GM12875 (cell line): ENCODE measurements around the gene TMEM209.

ENCODE experiments used
- H3K4me3 ChIP-seq: one replicate; pipeline ENCODE4 v1.5.1; 2011; ENCODE audit warnings: low read depth, low read length, control low read depth
- CTCF ChIP-seq: IDR thresholded peaks from 2 replicates; pipeline ENCODE4 v1.5.1; 2011; ENCODE audit warnings: low read depth, mild to moderate bottlenecking, control low read depth, inconsistent platforms, low read length, moderate library complexity, borderline replicate concordance; ENCODE audit not compliant: insufficient read depth

Gene TMEM209

GRCh38 chr7:130134726-130135125 is 70.5 kb downstream of the TMEM209 start:
- TF ChIP-seq CTCF, result no peak
- no peak overlapping the region for H3K4me3 ChIP-seq

- no peak for TF ChIP-seq CTCF
- H3K4me3 ChIP-seq, result no peak overlapping the region
Observed at GRCh38 chr7:130134106-130134636, 71.0 kb downstream of the TMEM209 start.

GRCh38 chr7:130133029-130133782 is 72.0 kb downstream of the TMEM209 start:
- no peak overlapping the region for H3K4me3 ChIP-seq
- TF ChIP-seq CTCF, result no peak

GRCh38 chr7:130131964-130132875 is 73.0 kb downstream of the TMEM209 start:
- no peak for TF ChIP-seq CTCF
- no peak overlapping the region for H3K4me3 ChIP-seq

- TF ChIP-seq CTCF, result no peak
- no peak overlapping the region for H3K4me3 ChIP-seq
Observed at GRCh38 chr7:130131191-130131834, 73.9 kb downstream of the TMEM209 start.

- no peak for TF ChIP-seq CTCF
Observed at GRCh38 chr7:130129011-130129411, 76.2 kb downstream of the TMEM209 start.

More at GRCh38 chr7:130129011-130129411, 76.2 kb downstream of the TMEM209 start:
- no peak overlapping the region for H3K4me3 ChIP-seq
